Measurements from ENCODE around the gene VMP1.

GRCh38 chr17:59723607-59724006 lies 16.2 kb downstream of the VMP1 start:
- TF ChIP-seq CTCF (IDR thresholded peaks at IDR 0.05; ENCODE audit: borderline replicate concordance, extremely low read depth, low read length, poor library complexity, severe bottlenecking): no peak
- TF ChIP-seq EZH2 (IDR thresholded peaks at IDR 0.05; ENCODE audit: borderline replicate concordance, low read depth, low read length, severe bottlenecking): no peak
